HFF-Myc (cell line): Measurements from ENCODE around the gene ITPR3.

ENCODE experiments used
- DNase-seq: peaks from one replicate; pipeline ENCODE4 v3.0.0-alpha.2; 2011; ENCODE audit warnings: low read depth; ENCODE audit errors: extremely low read depth
- H3K4me3 ChIP-seq: replicated peaks from 2 replicates; pipeline ENCODE4 v1.5.1; 2011; ENCODE audit warnings: low read depth, mild to moderate bottlenecking, control low read depth, low read length
- CTCF ChIP-seq: IDR thresholded peaks from 2 replicates; pipeline ENCODE4 v1.5.1; 2012; ENCODE audit warnings: mild to moderate bottlenecking, low read depth, low read length, control low read depth; ENCODE audit errors: missing control alignments

The ITPR3 gene

GRCh38 chr6:33677143-33677660 is 56.1 kb downstream of the ITPR3 start:
- DNase-seq, result peak; percentile 24
- no peak overlapping the region for H3K4me3 ChIP-seq
- no peak for TF ChIP-seq CTCF

- no peak for TF ChIP-seq CTCF
- no peak for DNase-seq
- no peak overlapping the region for H3K4me3 ChIP-seq
These were observed 56.6 kb downstream of the ITPR3 start for GRCh38 chr6:33677689-33678088.

GRCh38 chr6:33678233-33678931 is 57.3 kb downstream of the ITPR3 start:
- H3K4me3 ChIP-seq, result no peak overlapping the region
- no peak for DNase-seq
- TF ChIP-seq CTCF, result no peak

GRCh38 chr6:33678932-33679490 is 57.9 kb downstream of the ITPR3 start:
- TF ChIP-seq CTCF, result no peak
- DNase-seq, result no peak
- H3K4me3 ChIP-seq, result no peak overlapping the region

GRCh38 chr6:33679761-33680160 is 58.6 kb downstream of the ITPR3 start:
- TF ChIP-seq CTCF, result no peak
- H3K4me3 ChIP-seq, result no peak overlapping the region
- no peak for DNase-seq

- TF ChIP-seq CTCF, result no peak
- H3K4me3 ChIP-seq, result no peak overlapping the region
- DNase-seq, result no peak
These were observed 61.2 kb downstream of the ITPR3 start for GRCh38 chr6:33682341-33682740.
